Measurements from ENCODE around the gene ARHGEF28. TPM values are rescaled to one million over a fixed set of nuclear protein-coding genes. Genes with fewer than 3 reads are reported as not detected.

ARHGEF28 gene
- total RNA-seq, 2 donors from 2014 or later = 7.6 to 8.0 TPM

DNA sequence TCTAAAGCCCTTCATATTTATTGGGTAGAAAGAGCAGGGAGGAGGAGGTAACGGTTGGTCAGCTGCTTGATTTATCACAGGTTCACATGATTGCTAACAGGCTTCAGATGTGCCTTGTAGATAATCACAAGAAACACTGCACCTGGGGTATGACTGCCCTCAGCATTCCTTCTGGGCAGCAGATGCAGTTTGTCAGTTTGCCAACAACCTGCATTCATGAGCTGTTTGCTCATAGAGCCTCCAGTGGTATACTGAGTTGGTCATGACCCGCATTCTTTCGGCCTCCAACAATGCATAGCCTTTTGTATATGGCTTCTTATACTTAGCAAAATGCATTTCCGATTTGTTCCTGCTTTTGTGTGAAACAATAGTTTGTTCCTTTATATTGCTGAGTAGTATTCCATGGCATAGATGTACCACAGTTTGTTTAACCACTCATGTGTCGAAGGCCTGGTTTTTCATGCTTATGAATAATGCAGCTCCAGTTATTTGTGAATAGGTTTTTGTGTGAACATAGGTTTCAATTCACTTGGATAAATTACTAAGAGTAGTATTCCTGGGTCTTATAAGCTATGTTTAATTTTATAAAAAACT is 83.6 kb downstream of the ARHGEF28 start:
- Histone ChIP-seq H3K36me3 (no peaks in the 10 kb centered on the region), H3K4me1 (no peaks in the 10 kb centered on the region), H3K27ac (no peak overlapping the region), H3K4me3 (no peak overlapping the region), H3K9ac (ENCODE audit: low read depth in 2 of 2, low read length in 2 of 2) (no peak overlapping the region), H3K27me3 (no peaks in the 10 kb centered on the region), H3K9me3 (no peaks in the 10 kb centered on the region)
- DNase-seq = no peak
- intact Hi-C loops (cut with DNase I) = no loop called here
- TF ChIP-seq, protein P1, sequence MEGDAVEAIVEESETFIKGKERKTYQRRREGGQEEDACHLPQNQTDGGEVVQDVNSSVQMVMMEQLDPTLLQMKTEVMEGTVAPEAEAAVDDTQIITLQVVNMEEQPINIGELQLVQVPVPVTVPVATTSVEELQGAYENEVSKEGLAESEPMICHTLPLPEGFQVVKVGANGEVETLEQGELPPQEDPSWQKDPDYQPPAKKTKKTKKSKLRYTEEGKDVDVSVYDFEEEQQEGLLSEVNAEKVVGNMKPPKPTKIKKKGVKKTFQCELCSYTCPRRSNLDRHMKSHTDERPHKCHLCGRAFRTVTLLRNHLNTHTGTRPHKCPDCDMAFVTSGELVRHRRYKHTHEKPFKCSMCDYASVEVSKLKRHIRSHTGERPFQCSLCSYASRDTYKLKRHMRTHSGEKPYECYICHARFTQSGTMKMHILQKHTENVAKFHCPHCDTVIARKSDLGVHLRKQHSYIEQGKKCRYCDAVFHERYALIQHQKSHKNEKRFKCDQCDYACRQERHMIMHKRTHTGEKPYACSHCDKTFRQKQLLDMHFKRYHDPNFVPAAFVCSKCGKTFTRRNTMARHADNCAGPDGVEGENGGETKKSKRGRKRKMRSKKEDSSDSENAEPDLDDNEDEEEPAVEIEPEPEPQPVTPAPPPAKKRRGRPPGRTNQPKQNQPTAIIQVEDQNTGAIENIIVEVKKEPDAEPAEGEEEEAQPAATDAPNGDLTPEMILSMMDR (IDR thresholded peaks at IDR 0.05) = no peak

DNA sequence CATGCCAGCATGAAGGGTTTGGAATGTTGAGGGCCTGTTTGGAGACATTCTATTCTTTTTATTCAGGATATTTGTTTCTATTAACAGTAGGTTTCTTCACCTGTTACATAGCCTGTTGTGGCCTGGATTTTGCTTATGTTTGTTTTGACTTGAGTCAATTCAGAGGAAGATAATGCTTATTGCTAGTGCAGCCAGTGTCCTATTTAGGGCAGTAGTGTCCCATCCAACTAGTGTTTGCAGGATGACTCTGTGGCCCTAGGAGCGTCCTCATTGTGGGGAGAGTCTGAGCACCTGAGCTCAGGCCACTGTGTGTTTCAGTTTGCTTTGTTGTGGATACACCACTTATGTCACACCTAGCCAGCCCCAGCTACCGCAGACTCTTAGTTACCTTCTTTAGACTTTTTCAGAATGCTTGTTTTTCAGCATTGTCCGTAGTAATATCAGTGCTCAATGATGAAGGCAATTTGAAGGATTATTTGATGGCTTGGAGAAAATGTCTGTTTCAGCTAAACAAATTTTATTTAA is 90.3 kb downstream of the ARHGEF28 start:
- intact Hi-C loops (cut with DNase I) = no loop called here
- H3K4me1 ChIP-seq = no peaks in the 10 kb centered on the region

DNA sequence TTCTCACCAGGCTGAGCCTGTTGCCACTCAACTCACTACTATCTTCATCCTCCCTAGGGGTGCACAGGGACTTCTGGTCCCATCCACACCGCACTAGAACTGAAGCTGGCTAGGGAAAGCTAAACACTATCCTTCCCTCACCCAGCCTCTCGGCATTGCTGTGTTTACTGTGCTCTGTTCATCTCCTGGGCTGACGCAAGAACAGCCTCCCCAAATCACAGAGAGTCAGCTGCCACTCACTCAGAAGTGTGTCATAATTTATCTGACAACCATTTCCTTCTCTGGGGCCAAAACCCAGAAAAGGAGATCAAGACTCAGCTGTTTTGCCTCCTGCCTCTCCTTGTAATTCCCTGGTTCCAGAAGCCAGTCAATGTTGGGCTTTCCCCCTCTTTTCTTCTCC is 92.8 kb downstream of the ARHGEF28 start:
- Histone ChIP-seq H3K9me3 (no peaks in the 10 kb centered on the region), H3K27ac (no peak overlapping the region), H3K4me1 (no peaks in the 10 kb centered on the region), H3K9ac (ENCODE audit: low read depth in 2 of 2, low read length in 2 of 2) (no peak overlapping the region), H3K36me3 (no peaks in the 10 kb centered on the region), H3K4me3 (no peak overlapping the region), H3K27me3 (no peaks in the 10 kb centered on the region)
- intact Hi-C loops (cut with DNase I) = no loop called here
- TF ChIP-seq, protein P1 (IDR thresholded peaks at IDR 0.05) = no peak
- no peak for DNase-seq

More for the DNA sequence above, 90.3 kb downstream of the ARHGEF28 start:
- no peak overlapping the region for H3K9ac ChIP-seq (ENCODE audit: low read depth in 2 of 2, low read length in 2 of 2)
- no peaks in the 10 kb centered on the region for H3K36me3 ChIP-seq
- H3K9me3 ChIP-seq = no peaks in the 10 kb centered on the region
- no peak overlapping the region for H3K4me3 ChIP-seq
- H3K27ac ChIP-seq = no peak overlapping the region
- no peak for DNase-seq
- no peaks in the 10 kb centered on the region for H3K27me3 ChIP-seq
- TF ChIP-seq, protein P1 (IDR thresholded peaks at IDR 0.05) = no peak

DNA sequence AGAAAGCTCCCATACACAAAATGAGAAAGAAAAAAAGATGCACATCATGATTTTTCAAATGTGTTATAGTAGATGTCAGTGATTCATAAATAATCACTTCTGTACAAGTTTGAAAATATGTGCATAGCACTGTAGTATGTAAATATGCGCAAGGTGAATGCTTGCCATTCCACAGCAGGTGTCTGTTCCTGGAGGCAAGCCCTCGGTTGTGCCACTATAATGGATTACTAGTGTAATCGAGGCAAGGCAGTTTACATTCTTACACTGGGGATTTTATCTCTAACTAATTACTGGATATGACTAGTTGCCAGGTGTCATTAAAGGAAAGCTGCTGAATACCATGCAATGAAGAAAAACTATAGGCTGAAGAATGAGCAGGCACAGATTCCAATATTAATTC is 93.6 kb downstream of the ARHGEF28 start:
- Histone ChIP-seq H3K9me3 (no peaks in the 10 kb centered on the region), H3K36me3 (no peaks in the 10 kb centered on the region), H3K4me3 (no peak overlapping the region), H3K4me1 (no peaks in the 10 kb centered on the region), H3K27ac (no peak overlapping the region), H3K9ac (ENCODE audit: low read depth in 2 of 2, low read length in 2 of 2) (no peak overlapping the region), H3K27me3 (no peaks in the 10 kb centered on the region)
- TF ChIP-seq, protein P1 (IDR thresholded peaks at IDR 0.05) = no peak
- no peak for DNase-seq
- intact Hi-C loops (cut with DNase I) = no loop called here

DNA sequence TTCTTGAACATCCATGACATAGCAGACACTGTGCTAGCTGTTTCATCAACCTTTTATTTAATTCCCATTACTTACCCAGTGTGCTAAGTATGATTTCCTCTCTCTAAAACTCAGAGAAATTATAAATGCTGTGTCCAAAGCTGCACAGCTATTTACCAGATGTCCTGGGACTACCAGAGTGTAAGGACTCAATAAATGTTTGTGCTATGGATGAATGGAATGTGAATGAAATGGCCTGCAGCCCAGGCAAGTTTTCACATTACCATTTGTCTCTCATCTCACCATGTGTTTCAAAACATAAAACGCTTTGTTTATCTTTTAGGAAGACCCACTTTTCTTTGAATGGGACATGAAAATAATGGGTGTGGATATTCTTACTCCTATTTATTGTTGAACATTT is 96.2 kb downstream of the ARHGEF28 start:
- H3K4me3 ChIP-seq = no peak overlapping the region
- intact Hi-C loops (cut with DNase I) = no loop called here
- no peaks in the 10 kb centered on the region for H3K36me3 ChIP-seq
- DNase-seq = no peak
- no peak overlapping the region for H3K9ac ChIP-seq (ENCODE audit: low read depth in 2 of 2, low read length in 2 of 2)
- H3K9me3 ChIP-seq = no peaks in the 10 kb centered on the region
- no peak overlapping the region for H3K27ac ChIP-seq
- no peaks in the 10 kb centered on the region for H3K27me3 ChIP-seq
- TF ChIP-seq, protein P1 (IDR thresholded peaks at IDR 0.05) = no peak
- no peaks in the 10 kb centered on the region for H3K4me1 ChIP-seq

All from colonic mucosa (tissue), 4 donors.